NCI-H524 (cell line): ENCODE results near the gene B4GALT6.

Experiments used
- DNase-seq, 2 experiments: peaks; one replicate each; lab custom pipeline; 2025; lab: John Stamatoyannopoulos, UW

The B4GALT6 gene

DNA sequence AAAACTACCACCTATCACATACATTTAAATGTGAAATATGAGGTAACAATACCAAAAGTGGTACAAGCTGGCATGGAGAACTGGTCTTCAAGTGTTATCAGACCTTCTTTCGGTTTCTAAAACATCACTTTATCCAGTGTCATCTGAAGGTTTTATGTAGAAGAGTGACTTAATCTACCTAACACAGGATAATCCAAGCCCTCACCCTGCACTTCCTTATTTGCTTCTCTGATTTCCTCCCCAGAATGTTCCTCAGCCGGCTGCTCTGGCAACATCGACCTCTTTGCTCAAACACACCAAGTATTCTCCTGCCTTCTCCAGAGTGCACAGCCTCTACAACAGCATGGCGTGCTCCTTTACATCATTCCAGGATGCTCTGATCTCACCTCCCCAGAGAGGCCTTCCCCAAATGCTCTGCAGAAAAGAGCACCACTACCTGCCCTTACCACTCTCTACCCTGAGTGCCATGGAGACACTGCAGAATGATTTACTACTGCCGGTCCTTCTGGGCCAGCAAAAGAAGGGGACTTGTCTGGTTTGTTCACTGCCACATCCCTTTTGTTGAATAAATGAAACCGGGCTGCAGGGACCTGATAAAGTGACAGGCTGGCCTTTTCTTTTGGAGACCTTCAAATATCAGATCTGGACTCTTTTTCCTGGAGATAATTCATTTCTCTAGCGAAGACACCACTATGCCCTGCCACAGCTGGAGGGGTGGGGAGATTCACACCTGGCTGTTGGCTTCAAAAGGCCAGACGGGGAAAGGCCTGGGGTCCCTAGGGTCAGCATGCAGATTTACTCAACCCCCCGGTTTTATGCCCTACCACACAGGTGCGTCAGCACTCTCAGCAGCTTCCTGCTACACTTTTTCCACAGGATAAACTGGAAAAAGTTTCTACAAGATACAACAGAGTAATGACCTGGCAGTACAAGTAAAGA, 50.7 kb downstream of the B4GALT6 start:
- no peak for DNase-seq

- no peak for DNase-seq
Observed at GRCh38 chr18:31632356-31632755, 52.0 kb downstream of the B4GALT6 start.

GRCh38 chr18:31631526-31631925, 52.9 kb downstream of the B4GALT6 start:
- DNase-seq, result no peak

DNA sequence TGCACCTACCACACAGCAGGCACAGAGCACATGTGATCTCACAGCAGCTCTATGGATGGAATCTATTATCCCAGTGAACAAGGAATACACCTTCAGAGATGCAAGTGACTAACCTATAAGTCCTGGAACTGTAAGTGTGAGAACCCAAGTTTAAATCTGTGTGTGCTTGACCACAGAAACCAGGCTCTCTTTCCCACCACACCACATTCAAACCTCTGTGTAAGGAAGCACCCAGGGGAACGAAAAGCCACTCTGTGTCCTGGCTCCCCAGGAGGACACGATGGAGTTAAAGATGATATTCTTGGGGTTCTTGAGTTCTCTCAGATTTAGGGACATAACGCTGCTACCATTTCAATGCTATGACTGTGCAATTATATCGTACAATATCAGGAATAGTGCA, 53.8 kb downstream of the B4GALT6 start:
- DNase-seq, result no peak

- DNase-seq, result no peak
Observed at GRCh38 chr18:31626409-31626808, 58.0 kb downstream of the B4GALT6 start.

- no peak for DNase-seq
Observed at GRCh38 chr18:31624892-31625640, 59.3 kb downstream of the B4GALT6 start.

DNA sequence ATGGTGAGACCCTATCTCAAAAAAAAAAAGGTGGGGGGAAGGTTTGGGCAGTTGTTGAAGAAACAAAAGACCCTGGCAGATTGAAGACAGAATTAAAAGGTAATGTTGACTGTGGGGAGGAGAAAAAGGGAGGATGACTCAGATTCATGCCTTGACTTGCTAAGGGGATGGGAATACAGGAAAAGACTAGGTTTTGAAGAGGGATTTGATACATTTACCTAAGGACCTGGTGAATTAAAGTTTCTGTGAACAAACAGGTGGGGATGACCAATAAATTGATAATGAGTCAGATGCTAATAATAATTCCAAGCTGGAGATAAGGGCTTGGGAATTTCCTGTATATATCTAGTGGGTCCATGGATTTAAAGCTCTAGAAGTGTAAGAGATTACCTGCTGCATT, 65.1 kb downstream of the B4GALT6 start:
- no peak for DNase-seq

GRCh38 chr18:31618801-31619200, 65.6 kb downstream of the B4GALT6 start:
- DNase-seq, result no peak

DNA sequence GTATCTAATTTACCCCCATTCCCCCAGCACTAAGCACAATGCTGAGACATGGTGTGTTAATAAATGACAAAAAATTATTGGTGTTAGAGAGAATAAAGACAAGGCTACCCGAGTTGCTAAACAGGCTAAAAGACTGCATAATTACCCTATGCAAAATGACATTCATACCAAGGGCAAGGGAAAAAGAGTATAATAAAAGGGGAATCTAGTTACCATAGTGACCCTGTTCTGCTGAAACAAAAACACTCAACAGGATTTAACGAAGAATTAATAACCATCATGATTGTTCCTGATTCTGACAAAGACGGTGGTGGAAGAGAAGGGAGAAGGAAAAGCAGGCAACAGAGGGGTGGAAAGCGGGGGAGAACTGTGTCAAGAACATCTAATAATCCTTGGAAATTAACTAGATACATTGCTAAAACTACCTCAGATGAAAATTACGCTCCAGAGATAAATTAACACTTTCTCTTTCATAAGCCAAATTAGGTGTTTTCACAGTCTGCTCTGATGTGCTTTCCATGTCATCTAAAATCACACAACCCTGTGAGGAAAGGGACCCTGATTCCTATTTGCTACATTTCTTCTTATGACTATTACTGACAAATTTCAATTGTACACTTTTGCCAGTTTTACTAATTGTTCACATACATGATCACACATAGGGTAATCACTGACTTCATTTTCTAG, 67.2 kb downstream of the B4GALT6 start:
- no peak for DNase-seq

DNA sequence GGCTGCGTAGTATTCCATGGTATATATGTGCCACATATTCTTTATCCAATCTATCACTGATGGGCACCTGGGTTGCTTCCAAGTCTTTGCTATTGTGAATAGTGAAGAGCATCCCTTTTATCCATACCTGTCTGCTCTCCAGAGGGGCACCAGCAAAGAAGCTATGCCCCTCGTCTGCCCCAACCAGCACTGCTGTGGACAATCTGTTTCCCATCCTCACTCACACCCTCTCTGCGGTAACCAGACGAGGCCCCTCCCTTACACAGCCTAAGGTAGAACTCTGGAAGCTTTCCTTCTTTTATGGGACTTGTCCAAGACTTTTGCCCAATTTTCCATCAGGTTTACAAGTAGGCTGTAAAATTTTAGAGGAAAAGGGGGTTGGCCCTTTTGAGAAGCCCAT, 67.8 kb downstream of the B4GALT6 start:
- no peak for DNase-seq

- no peak for DNase-seq
Observed at GRCh38 chr18:31614044-31614443, 70.3 kb downstream of the B4GALT6 start.

DNA sequence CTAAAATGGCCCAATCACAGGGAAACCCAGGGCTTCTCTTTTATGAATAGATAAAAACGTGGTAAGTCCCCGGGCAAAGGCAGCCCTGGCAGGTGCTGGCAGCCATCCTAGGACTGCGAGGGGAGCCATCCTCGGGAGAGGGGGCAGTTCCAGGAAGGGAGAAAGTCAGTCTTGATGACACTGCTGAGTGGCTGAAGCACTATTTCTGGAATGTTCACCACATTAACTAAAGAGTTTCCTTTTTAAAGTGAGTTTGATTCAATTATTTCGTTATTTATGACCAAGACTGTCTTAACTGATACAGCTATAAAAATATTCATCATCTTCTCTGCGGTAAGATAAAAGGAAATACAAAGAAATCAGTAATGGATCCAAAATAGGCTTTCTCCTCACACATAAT, 72.3 kb downstream of the B4GALT6 start:
- DNase-seq, result no peak

GRCh38 chr18:31611511-31611910, 72.9 kb downstream of the B4GALT6 start:
- DNase-seq, result no peak

DNA sequence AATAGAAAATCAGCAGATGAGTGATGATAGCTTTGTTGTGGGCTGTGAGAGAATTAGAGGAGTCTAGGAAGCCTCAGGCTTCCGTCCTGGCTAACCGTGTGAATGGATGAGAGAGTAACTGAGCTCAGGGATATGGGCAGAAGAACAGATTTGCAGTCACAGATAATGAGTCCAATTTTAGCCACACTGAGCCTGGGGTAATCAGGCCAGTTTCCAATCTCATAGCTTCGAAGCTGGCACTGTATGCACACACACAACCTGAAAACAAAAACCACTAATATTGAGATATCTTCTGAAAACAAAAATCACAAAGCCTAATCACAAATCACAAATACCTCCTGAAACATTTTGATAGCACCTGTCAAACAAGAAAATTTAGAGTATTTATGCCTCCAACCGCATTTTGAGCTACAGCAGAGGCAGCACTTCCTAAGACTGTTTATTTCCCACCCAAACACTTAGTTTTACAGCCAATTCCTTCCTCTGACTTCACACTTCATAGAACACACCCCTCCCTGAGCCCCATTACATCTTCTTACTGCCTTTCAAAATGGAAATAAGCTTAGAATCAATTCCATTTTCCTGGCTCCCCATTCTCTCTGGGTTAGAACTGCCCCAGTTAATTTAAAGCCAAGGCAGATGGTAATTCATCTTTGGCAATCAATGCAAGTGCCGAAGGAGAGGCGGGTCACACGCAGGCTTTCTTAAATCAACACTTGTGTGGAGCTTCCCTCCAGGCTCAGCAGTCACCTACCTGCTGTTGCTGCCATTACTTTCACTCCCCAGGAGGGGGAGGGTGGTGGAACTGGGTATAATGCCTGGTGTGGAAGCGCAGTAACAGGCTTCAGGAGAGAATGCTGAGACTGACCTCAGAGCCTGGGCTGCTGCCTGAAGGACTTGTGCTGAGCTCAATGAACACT, 73.8 kb downstream of the B4GALT6 start:
- DNase-seq, result peak; percentile 71 to 90

DNA sequence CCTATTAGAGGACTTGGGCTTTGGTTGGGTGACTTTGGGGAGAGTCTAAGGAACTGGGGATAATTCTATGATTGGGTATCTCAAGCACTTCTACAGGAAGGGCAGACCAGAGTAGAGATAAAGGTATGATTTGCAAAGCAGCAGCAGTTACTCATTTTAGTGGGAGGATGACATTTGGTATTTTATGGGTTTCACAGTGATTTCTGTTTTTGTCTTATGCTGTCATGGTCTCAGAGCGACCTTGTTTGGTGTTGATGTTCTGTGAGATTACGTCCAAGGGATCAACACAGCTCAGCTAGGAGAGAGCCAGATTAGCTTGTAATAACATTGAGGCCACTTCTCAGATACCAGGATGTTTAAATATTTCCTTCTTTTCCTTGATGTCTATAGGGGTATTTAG, 74.5 kb downstream of the B4GALT6 start:
- no peak for DNase-seq

GRCh38 chr18:31607384-31607783, 77.0 kb downstream of the B4GALT6 start:
- no peak for DNase-seq

DNA sequence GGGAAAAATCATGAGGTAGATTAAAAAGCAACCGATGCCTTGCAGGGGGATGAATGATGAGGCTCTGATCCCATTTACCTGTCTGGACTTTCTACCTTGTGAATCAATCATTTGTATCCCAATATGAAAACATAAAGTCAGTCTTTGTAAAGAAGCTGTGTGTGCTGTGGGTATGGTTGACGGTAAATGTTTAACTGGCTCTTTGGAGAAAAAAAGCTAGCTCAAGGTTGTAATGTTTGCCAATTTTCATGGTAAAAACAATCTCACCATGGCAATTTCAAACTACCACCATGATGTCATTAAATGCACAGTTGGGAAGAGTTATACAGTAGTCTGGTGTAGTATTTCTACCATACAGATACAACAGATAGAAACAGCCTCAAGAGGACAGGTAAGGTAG, 78.1 kb downstream of the B4GALT6 start:
- DNase-seq, result no peak

DNA sequence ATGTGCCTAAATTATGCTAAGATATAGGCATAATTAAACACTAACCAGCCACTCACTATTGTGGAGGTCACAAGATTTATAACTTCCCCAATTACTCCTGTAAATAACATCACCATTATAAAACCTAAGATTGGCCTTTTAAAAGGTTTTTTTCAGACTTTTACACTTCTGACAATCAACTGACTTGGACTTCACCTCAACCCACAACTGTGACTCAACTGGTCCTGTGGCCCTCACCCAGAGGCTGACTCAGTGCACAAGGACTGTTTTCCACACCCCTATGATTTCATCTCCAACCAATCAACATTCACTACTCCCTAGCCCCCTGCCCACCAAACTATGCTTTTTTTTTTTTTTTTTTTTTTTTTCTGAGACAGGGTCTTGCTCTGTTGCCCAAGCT, 81.1 kb downstream of the B4GALT6 start:
- no peak for DNase-seq

GRCh38 chr18:31598021-31598805, 86.2 kb downstream of the B4GALT6 start:
- DNase-seq, result no peak

- no peak for DNase-seq
Observed at GRCh38 chr18:31596081-31596872, 88.1 kb downstream of the B4GALT6 start.
